ENCODE measurements around the gene FBF1. TPM values are rescaled to one million over a fixed set of nuclear protein-coding genes. Genes with fewer than 3 reads are reported as not detected.

Gene FBF1
- total RNA-seq, 6 experiments from 2014 or later: 0.86 to 3.1 (median 2.7) TPM

DNA sequence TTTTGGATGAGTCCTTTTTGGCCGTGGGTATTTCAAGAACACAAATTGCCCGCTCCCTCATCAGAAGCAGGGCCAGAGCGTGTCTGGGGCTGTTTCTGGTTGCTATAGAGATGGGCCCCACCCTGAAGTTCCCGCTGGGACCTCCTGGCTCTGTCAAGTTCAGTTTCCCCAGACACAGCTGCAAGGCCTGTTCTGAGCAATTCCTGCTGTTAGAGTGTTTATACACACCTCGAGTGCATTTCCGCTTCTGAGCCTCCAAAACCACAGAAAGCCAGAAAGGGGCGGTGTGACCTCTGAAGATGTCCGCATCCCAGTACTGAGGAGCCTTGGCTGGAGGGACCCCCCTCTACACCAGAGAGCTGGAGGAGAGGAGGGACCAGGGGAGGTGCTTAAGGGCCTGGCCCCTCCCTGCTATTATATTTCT lies 76.4 kb downstream of the FBF1 start:
- DNase-seq (no peak), ATAC-seq (peak; percentile 27 to 46 (median 42))
- Histone ChIP-seq H3K9me3 (no peaks in the 10 kb centered on the region), H3K36me3 (no peaks in the 10 kb centered on the region), H3K27me3 (no peaks in the 10 kb centered on the region), H3K4me1 (no peaks in the 10 kb centered on the region), H3K27ac (no peak overlapping the region), H3K4me3 (no peak overlapping the region)
- TF ChIP-seq CTCF (IDR thresholded peaks at IDR 0.05) (no peak), POLR2A (IDR thresholded peaks at IDR 0.05) (no peak)
- intact Hi-C loops (cut with DNase I): no loop called here
- 43% methylated on average over 6 of the region's 8 CpGs for WGBS (ENCODE audit: insufficient coverage, low coverage, low lambda C conversion rate, missing lambda C conversion rate)

DNA sequence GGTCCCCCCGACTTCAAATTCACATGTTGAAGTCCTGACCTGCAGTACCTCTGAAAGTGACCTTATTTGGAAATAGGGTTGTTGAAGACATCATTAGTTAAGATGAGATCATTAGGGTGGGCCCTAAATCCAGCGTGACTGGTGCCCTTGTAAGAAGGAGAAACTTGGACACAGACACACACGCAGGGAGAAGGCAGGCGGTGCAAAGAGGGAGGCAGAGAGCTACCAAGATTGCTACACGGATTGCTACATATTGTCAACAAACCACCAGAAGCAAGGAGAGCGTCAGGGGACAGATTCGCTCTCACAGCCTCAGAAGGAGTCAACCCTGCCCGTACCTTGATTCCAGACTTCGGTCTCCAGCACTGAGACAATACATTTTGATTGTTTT lies 78.9 kb downstream of the FBF1 start:
- no peak overlapping the region for H3K4me3 ChIP-seq
- TF ChIP-seq CTCF (IDR thresholded peaks at IDR 0.05) (no peak), POLR2A (IDR thresholded peaks at IDR 0.05) (no peak)
- no peak for DNase-seq
- intact Hi-C loops (cut with DNase I): no loop called here
- no peak overlapping the region for H3K27ac ChIP-seq
- H3K36me3 ChIP-seq: no peaks in the 10 kb centered on the region
- H3K27me3 ChIP-seq: no peaks in the 10 kb centered on the region
- H3K9me3 ChIP-seq: no peaks in the 10 kb centered on the region
- ATAC-seq: no peak
- H3K4me1 ChIP-seq: peaks cover 0 to under 1% (median 0%) of the 10 kb centered on the region in 4 donors
- 80% methylated on average over 1 of the region's 9 CpGs for WGBS (ENCODE audit: insufficient coverage, low coverage, low lambda C conversion rate, missing lambda C conversion rate)

Other genes starting within 250 kb of the FBF1 start
- gene ITGB4, start 219.6 kb downstream of the FBF1 start, total RNA-seq: 1 to 10 TPM in 5 of 6 experiments, under 1 TPM in 1; 0.92 to 4.1 (median 2.0) TPM
- 10 to 100 TPM; 38.6 to 87.4 (median 76.9) TPM for gene GALK1, start 175.8 kb downstream of the FBF1 start, total RNA-seq
- gene UNK, start 156.2 kb downstream of the FBF1 start, total RNA-seq: 10 to 100 TPM in 4 of 6 experiments, 1 to 10 TPM in 2; 5.8 to 29.2 (median 11.1) TPM
- gene UNC13D, start 96.6 kb downstream of the FBF1 start, total RNA-seq: 10 to 100 TPM in 3 of 6 experiments, 1 to 10 TPM in 3; 3.4 to 12.5 (median 10.7) TPM
- gene WBP2, start 85.7 kb downstream of the FBF1 start, total RNA-seq: 10 to 100 TPM; 57.5 to 99.2 (median 68.7) TPM
- gene TRIM47, start 62.5 kb downstream of the FBF1 start, total RNA-seq: 10 to 100 TPM in 5 of 6 experiments, 1 to 10 TPM in 1; 9.1 to 27.0 (median 21.5) TPM
- 1 to 10 TPM; 5.9 to 8.1 (median 7.6) TPM for gene TRIM65, start 44.1 kb downstream of the FBF1 start, total RNA-seq
- 10 to 100 TPM; 46.1 to 79.8 (median 57.3) TPM for gene MRPL38, start 36.2 kb downstream of the FBF1 start, total RNA-seq
- gene ACOX1, start 38.1 kb upstream of the FBF1 start, total RNA-seq: 100 to 1,000 TPM; 112 to 202 (median 190) TPM
- gene TEN1, start 38.2 kb upstream of the FBF1 start, total RNA-seq: 10 to 100 TPM in 5 of 6 experiments, 1 to 10 TPM in 1; 6.9 to 25.2 (median 14.1) TPM
- 10 to 100 TPM in 1 of 6 experiments, 1 to 10 TPM in 5; 2.2 to 11.0 (median 3.1) TPM for gene CDK3, start 59.8 kb upstream of the FBF1 start, total RNA-seq
- gene EVPL, start 86.3 kb upstream of the FBF1 start, total RNA-seq: under 1 TPM in 1 of 6 experiments, not detected in 5; 0.62 TPM
- gene SRP68, start 131.5 kb upstream of the FBF1 start, total RNA-seq: 10 to 100 TPM; 31.0 to 37.0 (median 35.1) TPM
- under 1 TPM in 1 of 6 experiments, not detected in 5; 0.18 TPM for gene GALR2, start 133.7 kb upstream of the FBF1 start, total RNA-seq
- gene ZACN, start 138.1 kb upstream of the FBF1 start, total RNA-seq: not detected
- gene EXOC7, start 162.7 kb upstream of the FBF1 start, total RNA-seq: 10 to 100 TPM; 38.5 to 57.9 (median 50.6) TPM
- gene FOXJ1, start 200.2 kb upstream of the FBF1 start, total RNA-seq: under 1 TPM in 3 of 6 experiments, not detected in 3; 0.06 to 0.12 (median 0.11) TPM

All from right lobe of liver (tissue), 6 donors.